GM21367 (cell line): Measurements from ENCODE around the gene HPCAL1.
"Not testable (repeated sequence)": the region's sequence is repeated elsewhere in the genome, so short reads cannot be mapped to it uniquely, and the experiment has no call there.

ENCODE experiments used
- ATAC-seq: cut with Tn5 transposase; IDR thresholded peaks from one replicate; pipeline ENCODE4 v1.9.1; 2021; ENCODE audit not compliant: unreplicated experiment

HPCAL1 gene

GRCh38 chr2:10302479-10303180 is at the start of gene HPCAL1:
Gene HPCAL1 (plus strand): TSS chr2:10302904. CDS start chr2:10419758, 116,854 bp downstream.
- peak; percentile 85 for ATAC-seq

GRCh38 chr2:10253596-10254372 is 48.9 kb upstream of the HPCAL1 start:
- ATAC-seq: no peak

DNA sequence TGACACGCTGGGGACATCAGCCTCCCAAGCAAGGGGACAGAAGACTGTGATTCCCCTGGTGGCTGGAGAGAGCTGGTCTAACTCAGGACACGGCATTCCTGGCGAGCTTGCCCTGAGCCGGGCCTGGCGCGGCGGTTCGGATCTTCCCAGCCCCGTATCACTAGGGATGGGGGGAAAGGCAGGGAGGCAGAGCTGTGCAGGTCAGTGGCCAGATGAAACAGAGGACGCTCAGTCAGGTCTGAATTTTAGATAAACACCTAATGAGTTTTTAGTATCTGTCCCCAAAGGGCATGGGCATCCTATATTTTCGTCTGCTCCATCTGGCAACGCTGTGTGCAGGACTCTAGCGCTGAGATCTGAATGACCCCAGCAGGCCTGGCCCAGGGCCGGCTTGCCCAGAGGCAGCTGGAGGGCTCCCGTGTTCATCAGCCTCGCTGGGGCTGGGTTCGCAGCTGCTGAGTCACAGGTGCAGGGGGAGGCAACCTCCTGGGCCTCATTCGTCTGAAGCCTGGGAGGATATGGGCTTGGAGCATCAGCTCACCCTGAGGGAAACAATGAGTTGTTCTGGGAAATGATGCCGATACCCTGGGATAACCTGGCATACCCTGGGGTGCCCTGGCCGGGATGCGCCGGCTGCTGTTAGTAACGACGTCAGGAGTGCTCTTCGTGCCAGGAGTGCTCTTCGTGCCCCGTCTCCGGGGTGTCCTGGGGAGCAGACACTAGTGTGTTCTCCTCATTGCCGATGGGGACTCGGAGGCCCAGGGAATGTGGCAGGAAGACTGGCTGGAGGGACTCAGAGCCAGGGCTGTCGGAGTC is 48.1 kb upstream of the HPCAL1 start:
- no peak for ATAC-seq

- ATAC-seq: no peak
These were observed 47.3 kb upstream of the HPCAL1 start for GRCh38 chr2:10255189-10256030.

- no peak for ATAC-seq
These were observed 46.6 kb upstream of the HPCAL1 start for GRCh38 chr2:10256031-10256514.

- ATAC-seq: no peak
These were observed 46.1 kb upstream of the HPCAL1 start for GRCh38 chr2:10256515-10257031.

DNA sequence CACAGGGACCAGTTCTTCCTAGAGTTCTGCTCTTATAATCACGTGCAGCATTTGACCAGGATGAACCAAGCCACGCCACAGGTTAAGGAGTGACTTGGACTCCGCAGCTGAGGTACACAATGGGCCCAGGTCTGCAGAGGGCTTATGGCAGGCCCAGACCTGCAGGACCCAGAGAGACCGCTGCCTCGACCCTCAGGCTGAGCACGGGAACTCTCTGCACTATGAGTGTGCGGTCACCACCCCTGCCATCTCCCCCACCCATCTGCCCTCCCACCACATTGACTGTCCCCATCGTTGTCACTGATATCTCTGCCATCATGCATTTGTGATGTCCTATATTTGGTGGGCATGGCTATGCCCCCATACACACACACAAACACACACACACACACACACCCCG is 45.7 kb upstream of the HPCAL1 start:
- ATAC-seq: no peak

GRCh38 chr2:10257500-10258147 is 45.1 kb upstream of the HPCAL1 start:
- ATAC-seq: no peak

- no peak for ATAC-seq
These were observed 44.4 kb upstream of the HPCAL1 start for GRCh38 chr2:10258326-10258725.

DNA sequence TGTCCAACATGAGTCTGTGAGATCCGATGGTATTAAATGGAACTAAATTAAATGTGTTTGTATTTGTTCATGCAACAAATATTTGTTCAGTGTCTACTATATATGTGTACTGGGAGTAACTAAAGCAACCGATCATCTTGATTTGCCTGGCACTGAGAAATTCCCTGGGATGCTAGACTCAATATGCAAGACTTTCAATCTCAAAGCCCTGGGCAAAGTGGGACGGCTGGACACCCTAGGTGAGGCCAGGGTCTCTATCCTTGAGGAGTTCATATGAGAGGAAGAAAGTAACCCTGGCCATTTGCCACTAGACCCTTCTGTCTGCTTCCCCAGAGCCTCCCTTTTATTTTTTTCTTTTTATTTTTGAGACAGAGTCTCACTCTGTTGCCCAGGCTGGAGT is 44.0 kb upstream of the HPCAL1 start:
- no peak for ATAC-seq

- ATAC-seq: no peak
These were observed 42.6 kb upstream of the HPCAL1 start for GRCh38 chr2:10260130-10260529.

DNA sequence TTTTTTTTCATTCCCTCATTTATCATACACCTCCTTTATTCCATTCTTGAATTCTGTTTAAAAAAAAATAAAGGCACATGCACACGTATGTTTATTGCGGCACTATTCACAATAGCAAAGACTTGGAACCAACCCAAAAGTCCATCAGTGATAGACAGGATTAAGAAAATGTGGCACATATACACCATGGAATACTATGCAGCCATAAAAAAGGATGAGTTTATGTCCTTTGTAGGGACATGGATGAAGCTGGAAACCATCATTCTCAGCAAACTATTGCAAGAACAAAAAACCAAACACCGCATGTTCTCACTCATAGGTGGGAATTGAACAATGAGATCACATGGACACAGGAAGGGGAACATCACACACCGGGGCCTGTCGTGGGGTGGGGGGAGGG is 39.2 kb upstream of the HPCAL1 start:
- not testable (repeated sequence) for ATAC-seq

DNA sequence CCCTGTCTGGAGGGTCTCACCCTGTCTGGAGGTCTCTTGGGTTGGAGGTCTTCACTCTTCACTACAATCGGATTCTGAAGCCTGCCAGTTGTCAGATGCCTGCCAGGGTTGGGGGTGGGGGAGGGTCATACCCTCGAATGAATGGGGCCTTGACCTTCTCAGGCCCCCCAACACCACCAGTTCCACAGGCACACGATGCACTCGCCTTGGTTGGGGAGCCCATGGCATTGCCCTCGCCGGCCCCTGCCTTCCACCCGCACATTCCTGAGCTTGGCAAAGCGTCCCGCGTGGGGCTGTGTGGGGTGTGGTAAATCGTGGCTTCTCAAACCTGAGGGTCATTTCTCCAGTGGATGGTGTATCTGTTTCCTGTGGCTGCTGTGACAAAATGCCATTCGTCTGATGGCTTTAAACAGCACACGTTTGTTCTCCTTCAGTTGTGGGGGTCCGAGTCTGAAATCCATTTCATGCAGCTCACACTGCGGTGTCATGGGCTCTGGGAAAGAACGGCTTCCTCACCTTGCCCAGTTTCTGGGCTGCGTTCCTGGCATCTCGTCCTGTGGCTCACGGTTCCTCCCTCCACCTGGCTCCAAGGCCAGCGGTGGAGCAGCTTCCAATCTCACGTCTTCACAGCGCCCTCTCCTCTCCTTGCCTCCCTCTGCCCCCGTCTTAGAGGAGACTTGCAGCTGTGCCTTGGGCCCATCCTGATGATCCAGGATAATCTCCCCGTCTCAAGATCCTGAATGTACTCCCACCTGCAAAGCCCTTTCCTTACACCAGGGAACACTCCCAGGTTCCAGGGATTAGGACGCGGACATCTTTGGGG is 38.0 kb upstream of the HPCAL1 start:
- no peak for ATAC-seq

DNA sequence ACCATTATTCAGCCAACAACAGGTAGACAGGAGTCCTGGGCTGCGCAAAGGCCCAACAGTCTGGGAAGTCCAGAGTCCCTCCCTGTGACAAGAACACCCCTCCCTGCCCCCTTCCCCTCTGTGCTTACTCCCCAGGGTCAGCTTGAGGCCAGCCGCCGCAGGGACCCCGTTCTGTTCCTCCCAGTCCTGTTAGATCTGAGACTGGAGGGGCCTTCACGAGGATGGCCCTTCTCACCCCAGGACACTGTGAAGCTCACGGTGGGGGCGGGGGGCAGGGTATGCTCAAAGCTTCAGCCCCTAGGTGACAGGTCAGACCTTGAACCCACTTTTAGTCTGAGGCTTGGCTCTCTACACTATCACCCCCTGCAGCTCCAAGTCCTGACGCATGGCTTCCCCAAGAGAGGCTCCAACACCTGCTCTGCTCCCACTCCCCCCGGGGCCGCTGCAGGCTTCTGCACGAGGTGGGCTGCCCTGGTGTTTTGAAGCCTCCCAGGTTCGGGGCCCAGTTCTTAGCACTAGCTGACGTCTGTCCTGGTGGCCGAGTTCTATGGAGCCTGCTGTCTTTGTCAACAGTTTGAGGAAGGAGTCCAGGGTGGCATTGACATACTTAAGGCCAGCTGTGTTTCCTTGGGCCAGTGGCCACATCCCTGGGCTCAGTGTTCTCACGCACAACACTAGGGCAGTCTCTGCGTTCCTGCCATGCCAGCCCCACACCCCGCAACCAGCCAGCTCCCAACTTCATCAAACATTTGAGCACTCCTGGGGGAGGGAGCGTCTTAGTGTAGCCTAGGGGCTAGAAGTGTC is 37.2 kb upstream of the HPCAL1 start:
- no peak for ATAC-seq

- ATAC-seq: no peak
These were observed 36.5 kb upstream of the HPCAL1 start for GRCh38 chr2:10266133-10266620.

GRCh38 chr2:10267036-10267435 is 35.7 kb upstream of the HPCAL1 start:
- no peak for ATAC-seq

DNA sequence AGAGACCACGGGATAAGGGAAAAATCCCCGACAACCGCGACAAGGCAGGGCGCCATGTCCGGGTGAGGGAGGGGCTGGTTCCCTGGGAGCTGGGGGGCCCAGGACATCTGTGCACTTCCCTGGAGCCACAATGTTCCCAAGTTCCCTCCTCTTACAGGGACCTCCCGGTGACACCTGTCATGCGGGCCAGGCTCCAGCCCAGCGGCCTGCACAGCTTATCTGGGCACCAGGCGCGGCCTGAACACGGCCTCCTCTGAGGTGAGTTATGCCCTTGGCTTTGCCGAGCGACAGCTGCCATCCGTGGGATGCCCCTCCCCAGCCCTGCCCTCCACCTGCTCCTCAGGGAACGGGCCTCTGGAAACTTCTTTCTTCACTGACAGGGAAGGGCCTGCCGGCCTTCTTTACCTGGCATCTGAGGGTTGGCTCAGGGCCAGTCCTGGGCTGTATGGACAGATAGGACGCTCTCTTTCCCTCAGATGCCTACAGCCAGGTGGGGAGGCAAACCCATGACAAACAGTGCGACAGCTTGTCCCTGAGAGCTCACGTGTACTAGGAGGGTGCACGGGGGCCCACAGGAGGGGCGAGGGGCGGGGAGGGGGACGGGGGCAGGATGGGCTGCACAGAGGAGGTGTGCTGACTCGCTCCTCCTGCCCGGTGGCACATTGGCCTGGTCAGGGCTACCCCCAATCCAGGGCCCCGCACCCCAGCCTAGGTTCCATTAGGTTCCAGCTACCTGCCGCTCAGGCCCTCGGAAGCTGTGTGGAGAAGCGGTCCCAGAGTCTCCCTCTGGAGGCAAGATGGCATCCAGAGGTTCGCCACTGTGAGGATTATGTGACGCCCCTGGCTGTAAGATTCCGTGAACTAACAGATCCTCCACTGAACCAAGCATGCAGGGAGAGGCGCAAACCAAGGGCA is 34.9 kb upstream of the HPCAL1 start:
- ATAC-seq: no peak
